Heart left ventricle (tissue), 13 donors: ENCODE measurements around the gene LILRA6.
"Not testable (repeated sequence)": the region's sequence is repeated elsewhere in the genome, so short reads cannot be mapped to it uniquely, and the experiment has no call there.

Experiments
- CTCF ChIP-seq, 12 donors: fragments of 200-600 bp; sonication (generic) in 4 of 12; IDR thresholded peaks; one replicate each; pipeline versions ENCODE4 v1.5.0 to v1.8.0; 2018 to 2022; ENCODE audit warnings: antibody characterized with exemption in 12 of 12, mild to moderate bottlenecking in 5 of 12
- POLR2A ChIP-seq, 2 donors: fragments of 450-650 bp; IDR thresholded peaks; one replicate each; pipeline ENCODE4 v1.6.1; 2017; ENCODE audit warnings: antibody characterized with exemption in 2 of 2, mild to moderate bottlenecking in 2 of 2, moderate library complexity in 2 of 2
- donor health status: ischemic (EF 13 %, LVEDD 7.1; RV severe dilation, severe dysfunction).
- donor health status: DM: no; HTN: yes; CAD: no.
- donor health status: DM: no; HTN: no; CAD: no.
- donor health status: ischemic (EF 25% LVEDD 6.9; RV normal size, moderate dysfunction).
- donor health status: ischemic (EF 25% LVEDD 5.7; RV mildly dilated, moderate dysfunction).
- donor health status: ischemic (EF 35%, LVEDD 5.7; RV mildly dilated, moderate dysfunction).
- donor health status: nonischemic (EF 11% LVEDD 7.7; RV severe dilation, severe dysfunction).
- donor health status: DM: yes; HTN: yes; CAD: no.
- donor health status: PGD.
- donor health status: ischemic (EF 29% LVEDD 5.4; RV normal size, mild dysfunction).
- donor health status: nonischemic (EF 23%, LVEDD 6.1; RV moderate dilation, normal function).

GRCh38 chr19:54217517-54218247 is 24.9 kb downstream of the LILRA6 start:
- not testable (repeated sequence) for TF ChIP-seq CTCF, POLR2A (IDR thresholded peaks at IDR 0.05)
